HepG2 (cell line): ENCODE results near the gene C1orf94. TPM values are rescaled to one million over a fixed set of nuclear protein-coding genes. Genes with fewer than 3 reads are reported as not detected.

Experiments
- ATAC-seq: fragments of 200-7000 bp; cut with Tn5 transposase; 3 replicates; pipeline ENCODE4 v1.9.1; 2020; ENCODE audit warnings: mild to moderate bottlenecking, moderate library complexity
- BruUV-seq: library from RNA; stranded (reverse); fragments of 400-500 nt; replicated peaks from 2 replicates; lab custom pipeline; 2021; lab: Mats Ljungman, UMichigan
- CTCF ChIA-PET: fragments of 300-600 bp; formaldehyde crosslinking; extraction: SDS; loops from one replicate; lab custom pipeline; 2021; ENCODE audit warnings: low total read pairs, inconsistent platforms, low intra/inter-chr PET ratio; lab: Yijun Ruan, JAX
- POLR2A ChIA-PET: fragments of 350-600 bp; sonication (Branson Sonifier 250); formaldehyde crosslinking; loops from one replicate; lab custom pipeline; 2020; ENCODE audit warnings: antibody characterized with exemption, inconsistent platforms; lab: Yijun Ruan, JAX
- DNase-seq: peaks from one replicate; pipeline ENCODE4 v3.0.0-alpha.2; 2015; ENCODE audit warnings: low spot score
- FAIRE-seq: peaks from 3 replicates; lab custom pipeline; 2011; peaks lifted over from hg19 to GRCh38; lab: Jason Lieb, UNC
- H2AFZ ChIP-seq: one replicate; pipeline ENCODE4 v1.6.1; 2011; ENCODE audit warnings: low read length, inconsistent platforms
- H3K27ac ChIP-seq: fragments of 300-600 bp; 3 replicates; pipeline ENCODE4 v1.8.0; 2011; ENCODE audit warnings: mixed run types, mild to moderate bottlenecking, mixed read lengths, low read length, inconsistent platforms; ENCODE audit not compliant: insufficient read depth; ENCODE audit errors: extremely low read length
- H3K27me3 ChIP-seq, 2 experiments: fragments of 200-600 bp in 1 of 2; 2 replicates in 1 of 2; 3 replicates in 1 of 2; pipeline versions ENCODE4 v1.6.0 to v1.8.0; 2011; ENCODE audit warnings: low read length in 2 of 2, mild to moderate bottlenecking in 2 of 2, moderate library complexity in 2 of 2, inconsistent platforms in 1 of 2; ENCODE audit not compliant: insufficient read depth in 2 of 2, control insufficient read depth in 1 of 2
- H3K36me3 ChIP-seq, 2 experiments: fragments of 200-600 bp in 1 of 2; replicated peaks in 1 of 2; 2 replicates in 1 of 2; 3 replicates in 1 of 2; pipeline versions ENCODE4 v1.5.1 to v1.8.0; 2011; ENCODE audit warnings: low read length in 2 of 2, inconsistent platforms in 1 of 2; ENCODE audit not compliant: insufficient read depth in 2 of 2, control insufficient read depth in 1 of 2
- H3K4me1 ChIP-seq: 2 replicates; pipeline ENCODE4 v1.5.1; 2012; ENCODE audit warnings: low read length, inconsistent platforms; ENCODE audit not compliant: insufficient read depth
- H3K4me2 ChIP-seq: 2 replicates; pipeline ENCODE4 v1.6.0; 2011; ENCODE audit warnings: low read depth, low read length, inconsistent platforms
- H3K4me3 ChIP-seq, 3 experiments: fragments of 200-600 bp in 1 of 3; sonication (generic), shearing (Covaris generic) in 1 of 3; replicated peaks in 1 of 3; 2 replicates each; pipeline ENCODE4 v1.5.1; 2011 to 2016; ENCODE audit warnings: low read length in 3 of 3, inconsistent platforms in 2 of 3, low read depth in 2 of 3, mild to moderate bottlenecking in 2 of 3, control low read depth in 1 of 3, mixed read lengths in 1 of 3; ENCODE audit not compliant: insufficient read depth in 1 of 3
- H3K79me2 ChIP-seq: one replicate; pipeline ENCODE4 v1.6.1; 2011; ENCODE audit warnings: low read length, inconsistent platforms; ENCODE audit not compliant: insufficient read depth
- H3K9ac ChIP-seq: 2 replicates; pipeline ENCODE4 v1.6.0; 2011; ENCODE audit warnings: mild to moderate bottlenecking, low read depth, low read length, inconsistent platforms; ENCODE audit not compliant: insufficient read depth
- H3K9me3 ChIP-seq: 2 replicates; pipeline ENCODE4 v1.5.1; 2012; ENCODE audit warnings: mild to moderate bottlenecking, low read length
- H4K20me1 ChIP-seq: 2 replicates; pipeline ENCODE4 v1.6.0; 2011; ENCODE audit warnings: inconsistent platforms, mild to moderate bottlenecking, low read length, moderate library complexity; ENCODE audit not compliant: insufficient read depth
- ETV5 ChIP-seq: IDR thresholded peaks from 2 replicates; pipeline ENCODE4 v1.6.1; 2018; ENCODE audit warnings: missing biosample characterization, missing genetic modification reagents, inconsistent platforms, borderline replicate concordance
- HMGXB3 ChIP-seq: sonication (generic); formaldehyde crosslinking; IDR thresholded peaks from 2 replicates; pipeline ENCODE4 v1.4.0; 2020; ENCODE audit warnings: missing genetic modification reagents, borderline replicate concordance
- MNT ChIP-seq: fragments of 450-650 bp; IDR thresholded peaks from 2 replicates; pipeline ENCODE4 v1.6.1; 2016
- NCOR1 ChIP-seq: fragments of 200-600 bp; sonication (generic); IDR thresholded peaks from 2 replicates; pipeline ENCODE4 v1.7.0; 2017; ENCODE audit warnings: antibody characterized with exemption, low read length, borderline replicate concordance
- SMARCE1 ChIP-seq: fragments of 450-650 bp; IDR thresholded peaks from 2 replicates; pipeline ENCODE4 v1.6.1; 2017; ENCODE audit warnings: borderline replicate concordance
- TBP ChIP-seq: sonication (generic); formaldehyde crosslinking; IDR thresholded peaks from 2 replicates; pipeline ENCODE4 v1.5.0; 2020; ENCODE audit warnings: missing genetic modification reagents
- WIZ ChIP-seq: sonication (generic); formaldehyde crosslinking; IDR thresholded peaks from 2 replicates; pipeline ENCODE4 v1.5.1; 2020; ENCODE audit warnings: mild to moderate bottlenecking, missing genetic modification reagents
- ZBTB1 ChIP-seq: sonication (generic); formaldehyde crosslinking; IDR thresholded peaks from 2 replicates; pipeline ENCODE4 v1.4.0; 2020; ENCODE audit warnings: missing genetic modification reagents, borderline replicate concordance
- ZFX ChIP-seq: sonication (generic); formaldehyde crosslinking; IDR thresholded peaks from 2 replicates; pipeline ENCODE4 v1.4.0; 2020; ENCODE audit warnings: mild to moderate bottlenecking, low read depth, missing genetic modification reagents, moderate library complexity
- ZNF230 ChIP-seq: sonication (generic); formaldehyde crosslinking; IDR thresholded peaks from 2 replicates; pipeline ENCODE4 v1.4.0; 2020; ENCODE audit warnings: mild to moderate bottlenecking, missing genetic modification reagents
- ZNF235 ChIP-seq: sonication (generic); formaldehyde crosslinking; IDR thresholded peaks from 2 replicates; pipeline ENCODE4 v1.8.1; 2023; ENCODE audit warnings: mild to moderate bottlenecking, missing genetic modification reagents, borderline replicate concordance
- ZNF720 ChIP-seq: sonication (generic); formaldehyde crosslinking; IDR thresholded peaks from 2 replicates; pipeline ENCODE4 v1.4.0; 2020; ENCODE audit warnings: missing genetic modification reagents
- ZNF841 ChIP-seq: sonication (generic); formaldehyde crosslinking; IDR thresholded peaks from 2 replicates; pipeline ENCODE4 v1.8.1; 2023; ENCODE audit warnings: missing genetic modification reagents, borderline replicate concordance
- WGBS: methylation state at CpG from one replicate; pipeline ENCODE4 v1.1.6; 2017; ENCODE audit warnings: low lambda C conversion rate; 5-methylcytosine and 5-hydroxymethylcytosine counted together
- in situ Hi-C: cut with HindIII; loops from 2 replicates; pipeline ENCODE4 v1.10.0; 2017; ENCODE audit warnings: low pct_unique_long_range_greater_than_20kb; ENCODE audit not compliant: extremely low pct_ligation_motif_present
- intact Hi-C: fragments of 100-400 bp; cut with micrococcal nuclease; formaldehyde crosslinking; loops from one replicate; pipeline ENCODE4 v1.10.0; 2022; ENCODE audit not compliant: unreplicated experiment
- polyA plus RNA-seq, 8 experiments: library from polyadenylated mRNA; depleted of rRNA in 3 of 8; stranded (reverse) in 7 of 8; unstranded in 1 of 8; fragments of >200 nt; fragmentation: Illumina TruSeq in 4 of 8; extraction: Trizol in 4 of 8; gene quantifications; 2 replicates each; pipeline versions ENCODE4 v1.2.1 to v1.2.3, GENCODE V29; 2011 to 2016; ENCODE audit warnings: low read depth in 4 of 8, missing spikeins in 1 of 8, mixed read lengths in 1 of 8; ENCODE audit not compliant: insufficient read depth in 1 of 8
- total RNA-seq, 5 experiments: library from RNA; depleted of rRNA; stranded (reverse); fragments of >200 nt; fragmentation: Illumina TruSeq; extraction: Trizol; gene quantifications; 2 replicates each; pipeline ENCODE4 v1.2.3, GENCODE V29; 2016; ENCODE audit warnings: low read depth in 1 of 5

C1orf94 gene
- total and polyA plus RNA-seq, 2 of the 13 experiments (the other 11 are each of a cell fraction or from before 2014, with no cell fraction given), result not detected

- 2% methylated on average over 1 of the region's 1 CpG for WGBS
- Histone ChIP-seq H3K4me3 (no peak overlapping the region), H3K4me1 (no peaks in the 10 kb centered on the region), H2AFZ (no peak overlapping the region), H3K27ac (no peak overlapping the region), H3K79me2 (no peaks in the 10 kb centered on the region), H3K27me3 (peaks cover 0 to 2% of the 10 kb centered on the region in 2 experiments; a peak in 1 of 5 replicates), H3K4me2 (no peak overlapping the region), H4K20me1 (no peaks in the 10 kb centered on the region), H3K36me3 (no peaks in the 10 kb centered on the region), H3K9me3 (no peaks in the 10 kb centered on the region), H3K9ac (no peak overlapping the region)
- DNase-seq, result peak; percentile 2
- FAIRE-seq, result no peak
- ChIA-PET POLR2A (no interaction called here), CTCF (no interaction called here)
- TF ChIP-seq ZNF720 (no peak), MNT (peak; percentile 85)
- in situ Hi-C loops, result no loop called here
- ATAC-seq, result no peak
- intact Hi-C loops, result no loop called here
- no TSS peak for BruUV-seq
Measured at GRCh38 chr1:34199927-34200326, 23.2 kb downstream of the C1orf94 start.

GRCh38 chr1:34212673-34213072 lies 36.0 kb downstream of the C1orf94 start:
- POLR2A ChIA-PET, result no interaction called here
- H3K27ac ChIP-seq, result no peak overlapping the region
- no peaks in the 10 kb centered on the region for H3K4me1 ChIP-seq
- intact Hi-C loops, result no loop called here
- no peaks in the 10 kb centered on the region for H3K27me3 ChIP-seq
- no peaks in the 10 kb centered on the region for H3K9me3 ChIP-seq
- in situ Hi-C loops, result no loop called here
- H2AFZ ChIP-seq, result no peak overlapping the region
- no peak overlapping the region for H3K4me3 ChIP-seq
- no peak overlapping the region for H3K4me2 ChIP-seq
- no peaks in the 10 kb centered on the region for H4K20me1 ChIP-seq
- H3K79me2 ChIP-seq, result no peaks in the 10 kb centered on the region
- H3K9ac ChIP-seq, result no peak overlapping the region
- CTCF ChIA-PET, result no interaction called here
- no peak for ATAC-seq
- no TSS peak for BruUV-seq
- 38% methylated on average over 3 of the region's 4 CpGs for WGBS
- no peaks in the 10 kb centered on the region for H3K36me3 ChIP-seq
- DNase-seq, result no peak
- no peak for FAIRE-seq
- TF ChIP-seq ZNF230 (CRISPR knock-in tag) (no peak), SMARCE1 (no peak), HMGXB3 (CRISPR knock-in tag) (no peak), ETV5 (no peak), ZNF235 (CRISPR knock-in tag) (no peak), TBP (CRISPR knock-in tag) (no peak), ZBTB1 (CRISPR knock-in tag) (no peak), WIZ (CRISPR knock-in tag) (no peak), NCOR1 (no peak), ZFX (CRISPR knock-in tag) (no peak), ZNF841 (no peak)
